ENCODE measurements around the gene PLPPR1. TPM values are rescaled to one million over a fixed set of nuclear protein-coding genes. Genes with fewer than 3 reads are reported as not detected.
"Not testable (repeated sequence)": the region's sequence is repeated elsewhere in the genome, so short reads cannot be mapped to it uniquely, and the experiment has no call there.

The PLPPR1 gene
- polyA plus RNA-seq, 1 of the 3 experiments (the other 2 are of a cell fraction): not detected

DNA sequence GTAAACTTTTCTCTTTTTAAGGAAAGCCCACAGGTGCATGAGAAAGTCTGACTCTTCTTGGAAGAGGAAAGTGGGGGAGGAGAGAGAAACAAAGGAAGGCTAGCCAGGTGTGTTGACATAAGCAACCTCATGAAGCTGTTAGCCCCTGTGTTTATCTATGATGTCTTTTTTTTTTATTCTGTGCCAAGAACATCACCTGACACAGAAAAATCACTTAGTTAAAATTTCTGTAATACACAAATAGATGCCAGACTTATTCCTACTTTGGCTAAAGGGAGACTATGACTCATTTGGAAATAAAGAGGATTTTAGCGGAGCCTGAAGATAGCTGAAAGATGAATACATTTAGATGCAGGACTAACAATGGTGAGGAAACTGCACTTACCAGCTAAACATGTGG lies 298.0 kb downstream of the PLPPR1 start:
- Histone ChIP-seq H3K27me3 (ENCODE audit: insufficient read depth) (no peaks in the 10 kb centered on the region), H4K20me1 (ENCODE audit: insufficient read depth) (no peaks in the 10 kb centered on the region), H3K4me2 (no peak overlapping the region), H3K9ac (no peak overlapping the region), H3K9me2 (no peaks in the 10 kb centered on the region), H3K27ac (ENCODE audit: low read depth in 2 of 2, low read length in 1 of 2) (no peak overlapping the region), H3F3A (replicated peaks; ENCODE audit: insufficient read depth) (no peaks in the 10 kb centered on the region), H3K4me1 (ENCODE audit: control insufficient read depth in 1 of 2, insufficient read depth in 2 of 2, low read depth in 1 of 2, low read length in 1 of 2) (no peaks in the 10 kb centered on the region), H2AFZ (ENCODE audit: low read depth) (no peak overlapping the region), H3K4me3 (ENCODE audit: low read depth in 2 of 2, low read length in 1 of 2) (no peak overlapping the region), H3K79me2 (ENCODE audit: insufficient read depth) (no peaks in the 10 kb centered on the region), H3K36me3 (replicated peaks in 1 of 2; ENCODE audit: control insufficient read depth in 1 of 2, insufficient read depth in 2 of 2, low read length in 1 of 2) (no peaks in the 10 kb centered on the region), H3K9me3 (no peaks in the 10 kb centered on the region)
- WGBS (ENCODE audit: low lambda C conversion rate): 60% methylated on average over 1 of the region's 1 CpG
- TF ChIP-seq FOXM1 (IDR thresholded peaks at IDR 0.05; ENCODE audit: low read depth) (no peak), RXRA (IDR thresholded peaks at IDR 0.05; ENCODE audit: borderline replicate concordance, low read depth) (no peak), YY1 (IDR thresholded peaks at IDR 0.05; ENCODE audit: low read depth) (no peak), RAD21 (IDR thresholded peaks at IDR 0.05; ENCODE audit: low read length) (no peak), ELF1 (IDR thresholded peaks at IDR 0.05) (no peak), GABPA (IDR thresholded peaks at IDR 0.05; ENCODE audit: low read depth) (no peak), GATA2 (CRISPR knock-in tag; IDR thresholded peaks at IDR 0.05) (no peak), POLR2AphosphoS5 (IDR thresholded peaks at IDR 0.05; ENCODE audit: low read depth, low read length) (no peak), CHD2 (IDR thresholded peaks at IDR 0.05; ENCODE audit: low read length, partially characterized antibody) (no peak), FOXJ3 (CRISPR knock-in tag; IDR thresholded peaks at IDR 0.05) (no peak), EP300 (IDR thresholded peaks at IDR 0.05; ENCODE audit: borderline replicate concordance in 1 of 2, low read depth in 1 of 2, low read length in 1 of 2) (no peak), TEAD4 (IDR thresholded peaks at IDR 0.05; ENCODE audit: borderline replicate concordance, insufficient read depth) (no peak), EZH2phosphoT487 (IDR thresholded peaks at IDR 0.05; ENCODE audit: borderline replicate concordance, low read depth) (no peak)
- TF ChIP-seq, protein P1, sequence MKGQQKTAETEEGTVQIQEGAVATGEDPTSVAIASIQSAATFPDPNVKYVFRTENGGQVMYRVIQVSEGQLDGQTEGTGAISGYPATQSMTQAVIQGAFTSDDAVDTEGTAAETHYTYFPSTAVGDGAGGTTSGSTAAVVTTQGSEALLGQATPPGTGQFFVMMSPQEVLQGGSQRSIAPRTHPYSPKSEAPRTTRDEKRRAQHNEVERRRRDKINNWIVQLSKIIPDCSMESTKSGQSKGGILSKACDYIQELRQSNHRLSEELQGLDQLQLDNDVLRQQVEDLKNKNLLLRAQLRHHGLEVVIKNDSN (IDR thresholded peaks at IDR 0.05; ENCODE audit: borderline replicate concordance, low read depth): no peak
- TF ChIP-seq, protein P2, sequence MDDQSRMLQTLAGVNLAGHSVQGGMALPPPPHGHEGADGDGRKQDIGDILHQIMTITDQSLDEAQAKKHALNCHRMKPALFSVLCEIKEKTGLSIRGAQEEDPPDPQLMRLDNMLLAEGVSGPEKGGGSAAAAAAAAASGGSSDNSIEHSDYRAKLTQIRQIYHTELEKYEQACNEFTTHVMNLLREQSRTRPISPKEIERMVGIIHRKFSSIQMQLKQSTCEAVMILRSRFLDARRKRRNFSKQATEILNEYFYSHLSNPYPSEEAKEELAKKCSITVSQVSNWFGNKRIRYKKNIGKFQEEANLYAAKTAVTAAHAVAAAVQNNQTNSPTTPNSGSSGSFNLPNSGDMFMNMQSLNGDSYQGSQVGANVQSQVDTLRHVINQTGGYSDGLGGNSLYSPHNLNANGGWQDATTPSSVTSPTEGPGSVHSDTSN (IDR thresholded peaks at IDR 0.05): no peak
- TF ChIP-seq, protein P3, sequence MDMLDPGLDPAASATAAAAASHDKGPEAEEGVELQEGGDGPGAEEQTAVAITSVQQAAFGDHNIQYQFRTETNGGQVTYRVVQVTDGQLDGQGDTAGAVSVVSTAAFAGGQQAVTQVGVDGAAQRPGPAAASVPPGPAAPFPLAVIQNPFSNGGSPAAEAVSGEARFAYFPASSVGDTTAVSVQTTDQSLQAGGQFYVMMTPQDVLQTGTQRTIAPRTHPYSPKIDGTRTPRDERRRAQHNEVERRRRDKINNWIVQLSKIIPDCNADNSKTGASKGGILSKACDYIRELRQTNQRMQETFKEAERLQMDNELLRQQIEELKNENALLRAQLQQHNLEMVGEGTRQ (IDR thresholded peaks at IDR 0.05; ENCODE audit: borderline replicate concordance, low read depth, low read length): no peak
- ChIA-PET CTCF (no interaction called here), POLR2A (no interaction called here)
- DNase-seq: no peak

DNA sequence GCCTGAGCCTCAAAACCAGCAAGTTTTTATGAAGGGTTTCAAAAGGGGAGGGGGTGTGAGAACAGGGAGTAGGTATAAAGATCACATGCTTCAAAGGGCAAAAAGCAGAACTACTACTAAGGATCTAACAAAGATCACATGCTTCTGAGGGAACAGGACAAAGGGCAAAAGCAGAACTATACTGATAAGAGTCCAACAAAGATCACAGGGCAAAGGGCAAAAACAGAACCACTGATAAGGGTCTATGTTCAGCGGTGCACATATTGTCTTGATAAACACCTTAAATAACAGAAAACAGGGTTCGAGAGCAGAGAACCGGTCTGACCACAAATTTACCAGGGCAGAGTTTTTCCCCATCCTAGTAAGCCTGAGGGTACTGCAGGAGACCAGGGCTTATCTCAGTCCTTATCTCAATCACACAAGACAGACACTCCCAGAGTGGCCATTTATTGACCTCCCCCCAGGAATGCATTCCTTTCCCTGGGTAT lies 298.9 kb downstream of the PLPPR1 start:
- CTCF ChIA-PET, POLR2A ChIA-PET: not testable (repeated sequence)

More for the DNA sequence above, 298.9 kb downstream of the PLPPR1 start:
- H2AFZ ChIP-seq (ENCODE audit: low read depth); H3K4me2 ChIP-seq; H3K27me3 ChIP-seq (ENCODE audit: insufficient read depth); H3K9me3 ChIP-seq; H3K9me2 ChIP-seq; H4K20me1 ChIP-seq (ENCODE audit: insufficient read depth); H3K27ac ChIP-seq (ENCODE audit: low read depth in 2 of 2, low read length in 1 of 2); DNase-seq; H3K4me1 ChIP-seq (ENCODE audit: control insufficient read depth in 1 of 2, insufficient read depth in 2 of 2, low read depth in 1 of 2, low read length in 1 of 2); H3K79me2 ChIP-seq (ENCODE audit: insufficient read depth); H3K4me3 ChIP-seq (ENCODE audit: low read depth in 2 of 2, low read length in 1 of 2); H3K36me3 ChIP-seq (replicated peaks in 1 of 2; ENCODE audit: control insufficient read depth in 1 of 2, insufficient read depth in 2 of 2, low read length in 1 of 2); H3F3A ChIP-seq (replicated peaks; ENCODE audit: insufficient read depth); H3K9ac ChIP-seq: not testable (repeated sequence)
- 5% methylated on average over 3 of the region's 3 CpGs for WGBS (ENCODE audit: low lambda C conversion rate)
